AG04450 (cell line): ENCODE measurements around the gene MARCHF6. TPM values are rescaled to one million over a fixed set of nuclear protein-coding genes. Genes with fewer than 3 reads are reported as not detected.

Experiments used
- CTCF ChIA-PET: fragments of 300-600, 350-600 bp; formaldehyde crosslinking; extraction: SDS; loops from one replicate; lab custom pipeline; 2022; ENCODE audit warnings: antibody characterized with exemption, inconsistent platforms; lab: Charles Lee
- POLR2A ChIA-PET: fragments of 350-600 bp; formaldehyde crosslinking; extraction: SDS; loops from one replicate; lab custom pipeline; 2021; ENCODE audit warnings: antibody characterized with exemption, inconsistent platforms; lab: Yijun Ruan, JAX
- DNase-seq: peaks from one replicate; pipeline ENCODE4 v3.0.0-alpha.2; 2011; ENCODE audit warnings: low read depth, low spot score
- H3K27ac ChIP-seq: one replicate; pipeline ENCODE4 v1.5.1; 2012; ENCODE audit warnings: low read depth, low read length, control low read depth
- H3K27me3 ChIP-seq: one replicate; pipeline ENCODE4 v1.6.0; 2012; ENCODE audit warnings: low read length; ENCODE audit not compliant: control insufficient read depth, insufficient read depth
- H3K4me3 ChIP-seq: 2 replicates; pipeline ENCODE4 v1.5.1; 2011; ENCODE audit warnings: mild to moderate bottlenecking, low read depth, low read length, control low read depth
- H3K9me3 ChIP-seq: 2 replicates; pipeline ENCODE4 v1.5.1; 2012; ENCODE audit warnings: low read length; ENCODE audit not compliant: control insufficient read depth, insufficient read depth
- CTCF ChIP-seq: IDR thresholded peaks from 2 replicates; pipeline ENCODE4 v1.5.1; 2011; ENCODE audit warnings: low read depth, low read length, control low read depth, inconsistent platforms
- polyA plus RNA-seq: library from polyadenylated mRNA; depleted of rRNA; stranded (reverse); fragments of >200 nt; gene quantifications from 2 replicates; pipeline ENCODE4 v1.2.3, GENCODE V29; 2011

The MARCHF6 gene
- polyA plus RNA-seq, 1 experiment = 136 TPM

- no peak overlapping the region for H3K4me3 ChIP-seq
- ChIA-PET POLR2A (no interaction called here), CTCF (interaction anchor here (0.7 kb wide), 1 partner anchor 99 kb away, joined by 5 read pairs; no protein-coding TSS in a partner anchor)
- no peaks in the 10 kb centered on the region for H3K9me3 ChIP-seq
- H3K27ac ChIP-seq = no peak overlapping the region
- DNase-seq = no peak
- no peak for TF ChIP-seq CTCF
- H3K27me3 ChIP-seq = no peaks in the 10 kb centered on the region
These were observed 28.8 kb upstream of the MARCHF6 start for GRCh38 chr5:10324518-10325370.

- no peaks in the 10 kb centered on the region; the same call in 1 of the 2 replicates for H3K9me3 ChIP-seq
- no peak overlapping the region for H3K27ac ChIP-seq
- no peak for TF ChIP-seq CTCF
- ChIA-PET POLR2A (no interaction called here), CTCF (interaction anchor here (2.2 to 3.3 kb wide), 2 partner anchors 30 to 44 kb away, joined by 8 to 14 read pairs; no protein-coding TSS in a partner anchor)
- no peaks in the 10 kb centered on the region for H3K27me3 ChIP-seq
- DNase-seq = no peak
- no peak overlapping the region for H3K4me3 ChIP-seq
These were observed 25.2 kb upstream of the MARCHF6 start for GRCh38 chr5:10328323-10328722.

- Histone ChIP-seq H3K27me3 (no peaks in the 10 kb centered on the region), H3K4me3 (no peak overlapping the region), H3K9me3 (no peaks in the 10 kb centered on the region; the same call in 1 of the 2 replicates), H3K27ac (peak overlapping the region; percentile 42)
- ChIA-PET CTCF (interaction anchor here (1.1 to 3.3 kb wide), 4 partner anchors 25 to 95 kb away, joined by 3 to 14 read pairs (median 6); no protein-coding TSS in a partner anchor), POLR2A (interaction anchor here (0.8 to 2.7 kb wide), 4 partner anchors 24 to 79 kb away, joined by 3 to 24 read pairs (median 4); partner anchors contain the start of genes ATPSCKMT, CCT5 and MARCHF6)
- no peak for TF ChIP-seq CTCF
- DNase-seq = no peak
These were observed 24.1 kb upstream of the MARCHF6 start for GRCh38 chr5:10329446-10329819.

GRCh38 chr5:10329820-10330481 is 23.5 kb upstream of the MARCHF6 start:
- Histone ChIP-seq H3K27me3 (no peaks in the 10 kb centered on the region), H3K9me3 (no peaks in the 10 kb centered on the region; the same call in 1 of the 2 replicates), H3K27ac (peak overlapping the region; percentile 59), H3K4me3 (no peak overlapping the region; the same call in 1 of the 2 replicates)
- ChIA-PET CTCF (interaction anchor here (1.1 to 3.3 kb wide), 4 partner anchors 25 to 94 kb away, joined by 3 to 14 read pairs (median 6); no protein-coding TSS in a partner anchor), POLR2A (interaction anchor here (0.8 to 2.7 kb wide), 4 partner anchors 23 to 80 kb away, joined by 3 to 24 read pairs (median 4); partner anchors contain the start of genes ATPSCKMT, CCT5 and MARCHF6)
- TF ChIP-seq CTCF = no peak
- DNase-seq = peak; percentile 66
